ENCODE measurements around the gene HOXB5. TPM values are rescaled to one million over a fixed set of nuclear protein-coding genes. Genes with fewer than 3 reads are reported as not detected.
A peak's percentile ranks its signal among the peaks of the same experiment; 100 is the strongest.

The HOXB5 gene
- total and polyA plus RNA-seq, 2 donors (not counting 1 experiment from before 2014, with no cell fraction given) = not detected

GRCh38 chr17:48639136-48639535, 45.6 kb upstream of the HOXB5 start:
- no peak for ATAC-seq (ENCODE audit: low read depth)
- intact Hi-C loops (cut with micrococcal nuclease) = no loop called here
- H2AFZ ChIP-seq (ENCODE audit: insufficient read depth, low read depth, low read length, poor library complexity, severe bottlenecking) = no peak overlapping the region
- no peaks in the 10 kb centered on the region for H3K79me2 ChIP-seq (ENCODE audit: control insufficient read depth, insufficient read depth, low read length)
- peaks cover 27 to 46% of the 10 kb centered on the region in 2 donors for H3K4me1 ChIP-seq (ENCODE audit: control insufficient read depth in 2 of 2, insufficient read depth in 2 of 2, low read length in 2 of 2)
- POLR2A ChIA-PET = no interaction called here
- H3K27me3 ChIP-seq (replicated peaks in 1 of 4; ENCODE audit: control extremely low read depth in 1 of 4, control insufficient read depth in 3 of 4, insufficient read depth in 4 of 4, low read length in 3 of 4) = peaks cover 0 to 85% (median 57%) of the 10 kb centered on the region in 4 experiments
- no peak overlapping the region for H3K4me3 Mint-ChIP-seq
- no peak overlapping the region for H3K27ac ChIP-seq (ENCODE audit: low read length in 2 of 2)
- WGBS (ENCODE audit: insufficient coverage) = 90% methylated on average over 3 of the region's 5 CpGs
- H3K9me3 Mint-ChIP-seq (ENCODE audit: insufficient read depth) = no peaks in the 10 kb centered on the region
- H3K4me2 ChIP-seq (replicated peaks; ENCODE audit: low read depth, low read length, poor library complexity, severe bottlenecking) = no peak overlapping the region
- no peaks in the 10 kb centered on the region for H3K36me3 ChIP-seq (replicated peaks in 1 of 2; ENCODE audit: control extremely low read depth in 1 of 2, control insufficient read depth in 1 of 2, extremely low read depth in 1 of 2, insufficient read depth in 2 of 2, low read length in 1 of 2)
- peaks cover 78% of the 10 kb centered on the region for H3K27me3 Mint-ChIP-seq
- TF ChIP-seq CTCF (IDR thresholded peaks at IDR 0.05) (no peak), EZH2 (IDR thresholded peaks at IDR 0.05; ENCODE audit: borderline replicate concordance, insufficient read depth, low read depth, low read length, poor library complexity, severe bottlenecking) (no peak)
- peaks cover 22% of the 10 kb centered on the region for H3K4me1 Mint-ChIP-seq
- CTCF ChIA-PET = interaction anchor here (1.3 kb wide), 1 partner anchor 16 kb away, joined by 3 read pairs; no protein-coding TSS in a partner anchor
- no peak overlapping the region for H3K9ac ChIP-seq (ENCODE audit: low read length)
- no peak overlapping the region for H3K4me3 ChIP-seq (ENCODE audit: control extremely low read depth in 1 of 5, extremely low read depth in 1 of 5, insufficient read depth in 1 of 5, low read depth in 2 of 5, low read length in 4 of 5)
- H3K27ac Mint-ChIP-seq = no peak overlapping the region
- H4K20me1 ChIP-seq (ENCODE audit: control insufficient read depth, insufficient read depth, low read length, poor library complexity, severe bottlenecking) = no peaks in the 10 kb centered on the region
- DNase-seq = no peak
- peaks cover 0 to 26% (median 0%) of the 10 kb centered on the region in 3 donors for H3K9me3 ChIP-seq (ENCODE audit: control extremely low read depth in 1 of 3, control insufficient read depth in 2 of 3, insufficient read depth in 1 of 3, low read length in 2 of 3)

DNA sequence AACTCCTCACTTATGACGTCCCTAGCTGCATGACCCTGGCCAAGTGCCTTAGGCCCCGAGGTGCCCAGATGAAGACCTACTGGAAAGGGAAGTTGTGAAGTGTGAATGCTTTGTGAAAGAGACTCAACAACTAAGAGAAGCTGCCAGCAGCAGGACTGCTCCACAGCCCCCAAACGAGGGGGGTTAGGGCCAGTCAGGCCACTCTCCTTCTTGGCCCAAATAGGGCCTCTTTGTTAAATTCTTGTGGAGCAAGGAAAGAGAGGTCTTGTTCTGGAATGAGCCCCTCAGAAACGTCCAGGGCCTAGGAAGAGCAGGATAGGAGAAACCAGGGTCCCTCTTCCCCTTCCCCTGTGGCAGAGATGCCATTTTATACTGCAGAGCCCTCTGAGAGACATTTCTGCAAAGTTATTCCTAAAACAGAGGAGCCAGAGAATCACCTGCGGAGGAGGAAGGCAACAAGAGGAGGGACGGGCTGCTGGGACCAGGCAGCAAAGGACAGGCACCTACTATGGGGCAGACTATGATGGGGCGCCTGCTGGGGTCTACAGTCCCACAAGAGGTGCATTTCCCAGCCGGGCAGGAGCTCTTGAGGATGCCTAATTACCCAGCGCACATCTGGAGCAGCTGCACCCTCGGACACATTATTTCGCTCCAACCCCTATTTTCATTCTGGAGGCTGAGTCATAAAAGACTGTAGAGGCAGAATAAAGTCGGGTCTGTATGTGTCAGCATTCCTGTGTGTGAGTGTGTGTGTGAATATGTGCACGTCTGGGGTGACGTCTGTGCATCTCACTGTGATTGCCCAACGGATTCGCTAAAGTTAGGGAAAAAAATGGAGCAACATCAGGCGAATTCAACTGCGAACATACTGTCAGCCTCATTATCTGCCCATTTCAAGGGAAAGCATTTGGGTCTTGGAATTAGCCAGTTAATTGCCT, 44.0 kb upstream of the HOXB5 start:
- Histone ChIP-seq H3K27me3 (replicated peaks in 1 of 4; ENCODE audit: control extremely low read depth in 1 of 4, control insufficient read depth in 3 of 4, insufficient read depth in 4 of 4, low read length in 3 of 4) (peaks cover 0 to 86% (median 54%) of the 10 kb centered on the region in 4 experiments), H3K4me3 (ENCODE audit: control extremely low read depth in 1 of 5, extremely low read depth in 1 of 5, insufficient read depth in 1 of 5, low read depth in 2 of 5, low read length in 4 of 5) (no peak overlapping the region), H2AFZ (ENCODE audit: insufficient read depth, low read depth, low read length, poor library complexity, severe bottlenecking) (no peak overlapping the region), H3K9me3 (ENCODE audit: control extremely low read depth in 1 of 3, control insufficient read depth in 2 of 3, insufficient read depth in 1 of 3, low read length in 2 of 3) (peaks cover 0 to 28% (median 0%) of the 10 kb centered on the region in 3 donors), H3K4me1 (ENCODE audit: control insufficient read depth in 2 of 2, insufficient read depth in 2 of 2, low read length in 2 of 2) (peaks cover 31 to 50% of the 10 kb centered on the region in 2 donors), H3K4me2 (replicated peaks; ENCODE audit: low read depth, low read length, poor library complexity, severe bottlenecking) (no peak overlapping the region), H3K36me3 (replicated peaks in 1 of 2; ENCODE audit: control extremely low read depth in 1 of 2, control insufficient read depth in 1 of 2, extremely low read depth in 1 of 2, insufficient read depth in 2 of 2, low read length in 1 of 2) (no peaks in the 10 kb centered on the region), H3K9ac (ENCODE audit: low read length) (no peak overlapping the region), H3K79me2 (ENCODE audit: control insufficient read depth, insufficient read depth, low read length) (no peaks in the 10 kb centered on the region), H4K20me1 (ENCODE audit: control insufficient read depth, insufficient read depth, low read length, poor library complexity, severe bottlenecking) (no peaks in the 10 kb centered on the region), H3K27ac (ENCODE audit: low read length in 2 of 2) (no peak overlapping the region)
- no peak for TF ChIP-seq CTCF (IDR thresholded peaks at IDR 0.05)
- no peak for TF ChIP-seq EZH2 (IDR thresholded peaks at IDR 0.05; ENCODE audit: borderline replicate concordance, insufficient read depth, low read depth, low read length, poor library complexity, severe bottlenecking)
- Mint-ChIP-seq H3K27ac (no peak overlapping the region), H3K27me3 (peaks cover 78% of the 10 kb centered on the region), H3K4me1 (peaks cover 25% of the 10 kb centered on the region), H3K9me3 (ENCODE audit: insufficient read depth) (no peaks in the 10 kb centered on the region), H3K4me3 (no peak overlapping the region)
- DNase-seq (peak; percentile 7), ATAC-seq (ENCODE audit: low read depth) (no peak)
- 87% methylated on average over 13 of the region's 18 CpGs for WGBS (ENCODE audit: insufficient coverage)
- POLR2A ChIA-PET = no interaction called here
- intact Hi-C loops (cut with micrococcal nuclease) = no loop called here
- CTCF ChIA-PET = interaction anchor here (0.6 to 2.4 kb wide), 7 partner anchors 9 to 612 kb away, joined by 3 to 8 read pairs (median 4); partner anchors contain the start of gene HOXB9
